Rectal smooth muscle tissue (tissue), 1 donor: ENCODE results near the gene SLC16A14.
A peak's percentile ranks its signal among the peaks of the same experiment; 100 is the strongest.

Experiments
- H3K27ac ChIP-seq: one replicate; pipeline ENCODE4 v1.7.0; 2013; ENCODE audit warnings: low read depth, low read length, inconsistent platforms
- H3K27me3 ChIP-seq: one replicate; pipeline ENCODE4 v1.7.0; 2013; ENCODE audit warnings: low read length; ENCODE audit not compliant: control insufficient read depth, insufficient read depth
- H3K36me3 ChIP-seq: one replicate; pipeline ENCODE4 v1.7.0; 2013; ENCODE audit warnings: low read length; ENCODE audit not compliant: control insufficient read depth, insufficient read depth
- H3K4me1 ChIP-seq: one replicate; pipeline ENCODE4 v1.7.0; 2013; ENCODE audit warnings: low read length; ENCODE audit not compliant: control insufficient read depth, insufficient read depth
- H3K4me3 ChIP-seq: one replicate; pipeline ENCODE4 v1.7.0; 2013; ENCODE audit warnings: low read length
- H3K9ac ChIP-seq: one replicate; pipeline ENCODE4 v1.7.0; 2013; ENCODE audit warnings: low read length

The SLC16A14 gene

GRCh38 chr2:230068016-230068650 is 591 bp downstream of the SLC16A14 start:
- H3K9ac ChIP-seq: no peak overlapping the region
- H3K4me1 ChIP-seq: no peaks in the 10 kb centered on the region
- no peaks in the 10 kb centered on the region for H3K27me3 ChIP-seq
- no peak overlapping the region for H3K27ac ChIP-seq
- peak overlapping the region; percentile 76 for H3K4me3 ChIP-seq
- H3K36me3 ChIP-seq: no peaks in the 10 kb centered on the region

DNA sequence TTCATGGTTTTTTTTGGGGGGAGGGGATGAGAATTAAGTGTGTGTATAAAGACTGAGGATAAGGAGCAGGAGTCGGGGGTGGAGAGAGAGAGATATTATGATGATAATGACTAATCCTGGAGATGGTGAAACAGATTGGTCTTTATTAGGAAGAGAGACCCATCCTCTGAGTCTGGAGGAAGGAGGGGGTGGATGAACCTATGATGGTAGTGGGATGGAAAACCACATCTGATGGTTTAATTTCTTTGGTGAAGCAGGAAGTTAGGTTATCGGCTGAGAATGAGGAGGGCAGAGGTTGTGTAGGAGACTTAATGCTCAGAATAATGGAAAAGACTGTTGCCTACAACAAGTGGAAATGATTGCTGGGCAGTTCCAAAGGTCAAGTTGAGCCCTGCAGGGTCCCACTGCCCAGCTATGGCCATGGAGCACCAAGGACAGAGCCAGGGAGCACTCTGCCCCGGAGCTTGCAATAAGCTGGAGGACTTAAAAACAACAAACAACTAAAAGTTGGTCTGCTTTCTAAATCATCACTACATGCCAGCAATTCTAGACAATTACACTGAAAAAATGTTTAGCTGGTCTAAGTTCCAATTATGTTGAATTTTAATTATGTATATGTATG is 7.9 kb downstream of the SLC16A14 start:
- no peaks in the 10 kb centered on the region for H3K4me1 ChIP-seq
- no peak overlapping the region for H3K9ac ChIP-seq
- no peak overlapping the region for H3K27ac ChIP-seq
- no peaks in the 10 kb centered on the region for H3K36me3 ChIP-seq
- H3K4me3 ChIP-seq: no peak overlapping the region
- no peaks in the 10 kb centered on the region for H3K27me3 ChIP-seq

DNA sequence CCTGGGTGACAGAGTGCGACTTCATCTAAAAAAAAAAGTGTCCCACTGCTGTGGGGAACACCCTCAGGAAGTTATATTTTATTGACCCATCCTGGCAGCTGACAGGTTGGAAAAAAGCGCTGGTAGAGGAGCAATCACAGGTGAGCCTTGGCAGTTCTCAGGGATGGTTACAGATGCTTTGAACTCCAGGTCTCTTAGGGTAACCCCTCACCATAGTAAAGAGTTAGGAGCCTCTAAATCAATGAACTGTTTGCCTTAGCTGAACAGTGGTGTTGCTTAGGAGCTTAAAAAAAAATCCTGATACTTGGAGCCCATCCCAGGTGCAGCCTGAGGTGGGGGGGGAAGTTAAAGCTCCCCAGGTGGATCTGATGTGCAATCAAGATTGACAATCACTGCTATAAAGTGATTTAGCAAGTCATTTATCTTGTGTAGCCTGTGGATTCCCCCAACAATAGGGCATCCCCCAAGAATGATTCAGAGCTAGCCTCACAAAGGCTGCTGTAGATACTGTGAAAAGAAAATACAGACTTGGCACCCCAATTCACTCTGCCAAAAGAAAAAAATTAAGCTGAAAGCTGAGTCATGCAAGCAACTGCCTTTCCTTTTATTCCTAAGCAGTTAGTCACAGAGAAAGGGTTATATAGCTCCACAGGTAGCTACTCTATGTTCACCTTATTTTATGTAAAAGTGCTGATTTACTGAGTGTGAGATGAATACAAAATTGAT is 14.8 kb downstream of the SLC16A14 start:
- Histone ChIP-seq H3K36me3 (no peaks in the 10 kb centered on the region), H3K27ac (no peak overlapping the region), H3K27me3 (no peaks in the 10 kb centered on the region), H3K9ac (no peak overlapping the region), H3K4me1 (no peaks in the 10 kb centered on the region), H3K4me3 (no peak overlapping the region)

- Histone ChIP-seq H3K9ac (no peak overlapping the region), H3K4me3 (no peak overlapping the region), H3K27ac (no peak overlapping the region), H3K36me3 (no peaks in the 10 kb centered on the region), H3K4me1 (no peaks in the 10 kb centered on the region), H3K27me3 (no peaks in the 10 kb centered on the region)
Measured at GRCh38 chr2:230052299-230052698, 16.4 kb downstream of the SLC16A14 start.

- Histone ChIP-seq H3K27me3 (no peaks in the 10 kb centered on the region), H3K9ac (no peak overlapping the region), H3K4me3 (no peak overlapping the region), H3K27ac (no peak overlapping the region), H3K36me3 (no peaks in the 10 kb centered on the region), H3K4me1 (no peaks in the 10 kb centered on the region)
Measured at GRCh38 chr2:230050136-230050535, 18.6 kb downstream of the SLC16A14 start.

- no peak overlapping the region for H3K9ac ChIP-seq
- no peaks in the 10 kb centered on the region for H3K36me3 ChIP-seq
- H3K4me3 ChIP-seq: no peak overlapping the region
- no peaks in the 10 kb centered on the region for H3K27me3 ChIP-seq
- no peak overlapping the region for H3K27ac ChIP-seq
- H3K4me1 ChIP-seq: no peaks in the 10 kb centered on the region
Measured at GRCh38 chr2:230048010-230048671, 20.6 kb downstream of the SLC16A14 start.

DNA sequence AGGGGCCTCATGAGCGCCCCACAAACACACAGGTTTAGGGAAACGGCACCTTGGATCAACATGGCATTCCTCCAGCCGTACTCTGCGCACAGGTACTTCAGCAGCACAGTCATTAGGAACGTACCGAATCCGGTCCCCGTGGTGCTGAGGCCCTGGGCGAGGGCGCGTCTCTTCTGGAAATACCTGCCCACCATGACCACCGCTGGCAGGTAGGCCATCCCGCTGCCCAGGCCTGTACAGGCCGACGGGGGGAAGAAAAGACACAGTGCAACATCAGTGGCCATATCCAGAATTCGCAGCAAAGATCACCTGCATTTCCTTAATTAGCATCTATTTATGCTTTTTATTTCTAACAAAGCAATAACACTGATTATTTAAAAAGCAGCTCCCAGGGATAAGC is 22.2 kb downstream of the SLC16A14 start:
- H3K36me3 ChIP-seq: no peaks in the 10 kb centered on the region
- no peak overlapping the region for H3K4me3 ChIP-seq
- H3K27me3 ChIP-seq: no peaks in the 10 kb centered on the region
- H3K4me1 ChIP-seq: no peaks in the 10 kb centered on the region
- no peak overlapping the region for H3K27ac ChIP-seq
- no peak overlapping the region for H3K9ac ChIP-seq

GRCh38 chr2:230043461-230043860 is 25.3 kb downstream of the SLC16A14 start:
- no peaks in the 10 kb centered on the region for H3K36me3 ChIP-seq
- no peak overlapping the region for H3K27ac ChIP-seq
- no peaks in the 10 kb centered on the region for H3K4me1 ChIP-seq
- no peak overlapping the region for H3K9ac ChIP-seq
- H3K4me3 ChIP-seq: no peak overlapping the region
- no peaks in the 10 kb centered on the region for H3K27me3 ChIP-seq

GRCh38 chr2:230043025-230043424 is 25.7 kb downstream of the SLC16A14 start:
- Histone ChIP-seq H3K27me3 (no peaks in the 10 kb centered on the region), H3K27ac (no peak overlapping the region), H3K36me3 (no peaks in the 10 kb centered on the region), H3K4me1 (no peaks in the 10 kb centered on the region), H3K9ac (no peak overlapping the region), H3K4me3 (no peak overlapping the region)

DNA sequence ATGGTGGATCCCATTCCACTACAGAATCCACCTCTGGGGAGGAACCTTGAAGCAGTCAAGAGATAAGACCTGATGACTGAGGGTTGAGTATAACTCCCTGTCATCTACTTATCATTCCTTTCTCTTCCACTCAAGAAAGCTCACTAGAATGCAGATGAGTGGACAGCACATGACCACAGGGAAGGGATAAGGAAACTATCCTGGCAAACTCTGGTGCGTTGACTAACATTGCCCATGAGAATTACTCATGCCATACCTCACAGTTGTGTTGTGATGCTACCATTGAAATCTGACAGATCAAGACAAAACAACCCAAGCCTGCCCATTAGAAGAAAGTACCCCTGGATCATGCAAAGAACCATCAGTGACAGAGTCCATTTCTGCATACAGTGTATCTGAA is 26.5 kb downstream of the SLC16A14 start:
- no peak overlapping the region for H3K27ac ChIP-seq
- no peaks in the 10 kb centered on the region for H3K4me1 ChIP-seq
- H3K27me3 ChIP-seq: no peaks in the 10 kb centered on the region
- H3K4me3 ChIP-seq: no peak overlapping the region
- no peaks in the 10 kb centered on the region for H3K36me3 ChIP-seq
- H3K9ac ChIP-seq: no peak overlapping the region

DNA sequence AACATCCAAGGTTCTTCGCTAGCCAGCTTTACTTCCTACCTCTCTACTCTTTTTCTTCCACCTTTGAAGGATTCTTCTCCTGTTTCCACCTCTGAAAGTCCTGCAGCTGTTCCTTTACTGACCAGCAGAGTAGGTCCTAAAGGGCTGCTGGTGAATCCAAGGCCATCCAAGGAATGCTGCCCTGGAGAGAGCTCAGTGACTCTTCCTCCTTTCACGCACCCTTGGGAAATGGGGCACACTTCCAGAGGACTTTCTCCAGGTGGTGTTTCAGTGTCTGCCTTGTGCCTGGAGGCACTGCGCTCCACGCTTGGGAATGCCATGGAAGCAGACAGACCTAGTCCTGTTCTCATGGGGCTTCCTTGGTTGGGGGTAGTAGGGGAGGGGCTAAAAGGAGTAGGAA is 45.4 kb downstream of the SLC16A14 start:
- Histone ChIP-seq H3K36me3 (no peaks in the 10 kb centered on the region), H3K4me1 (no peaks in the 10 kb centered on the region), H3K9ac (no peak overlapping the region), H3K4me3 (no peak overlapping the region), H3K27ac (no peak overlapping the region), H3K27me3 (no peaks in the 10 kb centered on the region)

DNA sequence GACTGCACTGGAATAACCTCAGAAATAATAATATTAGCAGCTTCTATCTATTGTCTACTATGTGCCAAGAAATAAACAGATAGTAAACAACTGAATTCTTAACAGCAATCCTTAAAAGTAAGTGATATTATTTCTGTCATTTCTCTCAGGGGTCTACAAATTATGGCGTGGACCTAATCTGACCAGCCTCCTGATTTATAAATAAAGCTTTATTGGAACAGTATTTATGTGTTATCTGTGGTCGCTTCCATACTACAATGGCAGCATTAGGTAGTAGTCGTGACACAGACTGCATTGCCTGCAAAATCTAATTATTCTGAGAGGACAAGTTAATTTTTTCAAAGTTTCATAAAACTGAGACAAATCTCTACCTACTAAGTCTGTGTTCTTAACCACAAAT is 49.0 kb downstream of the SLC16A14 start:
- no peaks in the 10 kb centered on the region for H3K4me1 ChIP-seq
- no peak overlapping the region for H3K4me3 ChIP-seq
- no peak overlapping the region for H3K27ac ChIP-seq
- H3K36me3 ChIP-seq: no peaks in the 10 kb centered on the region
- no peak overlapping the region for H3K9ac ChIP-seq
- no peaks in the 10 kb centered on the region for H3K27me3 ChIP-seq
